Kidney glomerular epithelial cell (primary cell): ENCODE data around the gene S100A3.
"Not testable (repeated sequence)": the region's sequence is repeated elsewhere in the genome, so short reads cannot be mapped to it uniquely, and the experiment has no call there.

Experiments used
- DNase-seq: peaks from one replicate; lab custom pipeline; 2025; lab: John Stamatoyannopoulos, UW

Gene S100A3, protein sequence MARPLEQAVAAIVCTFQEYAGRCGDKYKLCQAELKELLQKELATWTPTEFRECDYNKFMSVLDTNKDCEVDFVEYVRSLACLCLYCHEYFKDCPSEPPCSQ

DNA sequence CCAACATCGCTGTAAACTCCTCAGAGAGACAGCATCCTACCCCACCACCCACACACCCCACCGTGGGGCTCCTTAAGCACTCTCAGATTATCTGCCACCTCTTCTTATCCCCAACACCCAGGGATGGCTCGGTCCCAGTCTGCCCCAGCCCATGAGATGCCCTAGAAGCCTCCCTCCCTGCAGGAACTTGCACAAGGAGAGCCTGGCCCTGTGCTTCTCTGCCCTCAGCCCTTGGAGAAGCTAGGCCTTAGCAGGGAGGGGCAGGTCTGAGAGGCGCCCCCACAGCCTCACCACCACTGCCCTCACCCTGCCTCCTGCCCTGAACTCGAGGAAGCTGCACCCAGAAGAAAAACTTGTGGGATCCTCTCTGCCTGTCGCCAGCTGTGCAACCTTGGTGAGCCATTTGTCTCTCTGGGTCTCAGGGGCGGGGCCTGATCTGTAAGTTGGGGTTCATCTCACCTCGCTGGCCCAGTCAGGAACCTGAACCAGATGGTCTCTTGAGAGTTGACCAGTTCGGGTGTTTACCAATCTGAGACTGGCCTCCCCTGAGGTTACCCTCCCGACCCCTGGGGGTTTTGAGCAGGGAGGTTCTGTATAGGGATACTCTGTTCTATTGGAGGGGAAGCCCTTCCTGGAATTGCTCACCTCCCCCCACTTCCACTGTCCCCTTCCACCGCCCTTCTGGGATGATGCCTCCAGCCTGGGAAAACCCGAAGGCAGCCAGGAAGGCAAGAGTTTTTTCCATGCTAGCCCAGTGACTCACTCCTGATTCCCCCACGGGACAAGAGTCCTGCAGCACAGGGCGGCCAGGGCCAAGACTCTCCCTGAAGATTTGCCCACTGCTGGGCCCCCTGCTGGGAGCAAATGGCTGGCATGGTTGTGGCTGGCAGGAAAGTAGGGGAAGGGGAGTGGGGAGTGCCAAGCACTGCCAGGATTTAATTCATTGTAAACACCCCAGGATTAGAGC, at the start of gene S100A3:
TSS of gene S100A3 (minus strand) at position 537 of the 967 bp plus-strand sequence. CDS start 773 bp downstream, outside the sequence.
- DNase-seq, result peak; percentile 90

DNA sequence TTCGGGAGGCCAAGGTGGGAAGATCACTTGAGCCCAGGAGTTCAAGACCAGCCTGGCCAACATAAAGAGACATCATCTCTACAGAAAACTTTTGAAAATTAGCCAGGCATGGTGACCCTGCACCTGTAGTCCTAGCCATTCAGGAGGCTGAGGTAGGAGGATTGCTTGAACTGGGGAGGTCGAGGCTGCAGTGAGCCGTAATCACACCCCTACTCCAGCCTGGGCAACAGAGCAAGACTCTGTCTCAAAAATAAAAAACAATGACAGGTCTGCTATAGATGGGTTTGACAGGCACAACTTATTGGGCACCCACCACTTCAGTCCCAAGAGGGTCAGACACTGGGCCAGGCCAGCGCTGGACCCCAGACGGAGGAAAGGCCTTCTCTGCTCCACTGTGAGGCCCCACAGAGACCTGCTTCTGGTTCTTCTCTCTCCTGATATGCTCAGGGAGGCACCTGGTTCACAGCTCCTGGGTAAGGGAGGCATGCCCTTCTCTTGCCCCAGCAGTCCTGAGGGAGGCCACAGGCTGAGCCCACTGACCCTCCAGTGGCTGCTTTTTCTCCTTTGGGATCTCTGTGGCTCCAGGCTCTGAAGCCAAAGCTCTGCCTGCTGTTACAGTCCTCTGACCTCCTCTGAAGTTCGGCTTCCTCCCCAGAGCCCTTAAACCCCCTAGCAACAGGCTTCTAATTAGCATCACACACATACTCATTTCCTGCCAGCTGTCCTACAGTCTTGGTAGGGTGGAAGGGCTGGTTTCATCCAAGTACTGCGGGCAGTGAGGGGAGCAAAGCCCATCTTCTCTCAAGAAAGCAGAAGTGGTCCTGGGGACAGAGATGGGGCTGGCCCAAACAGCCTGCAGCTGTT, 49.5 kb upstream of the S100A3 start:
- no peak for DNase-seq

DNA sequence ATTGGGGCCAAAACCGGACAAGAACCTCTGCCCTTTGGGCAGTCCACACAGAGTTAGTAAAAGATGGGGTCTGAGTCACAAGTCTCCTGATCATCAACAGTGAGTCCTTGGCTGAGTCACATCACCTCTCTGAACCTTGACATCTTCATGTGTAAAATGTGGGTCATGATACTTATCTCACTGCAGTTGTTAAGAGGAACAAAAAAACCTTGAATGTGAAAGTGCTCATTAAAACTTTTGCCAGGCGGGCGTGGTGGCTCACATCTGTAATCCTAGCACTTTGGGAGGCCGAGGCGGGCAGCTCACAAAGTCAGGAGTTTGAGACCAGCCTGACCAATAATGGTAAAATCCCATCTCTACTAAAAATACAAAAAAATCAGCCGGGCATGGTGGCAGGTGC, 48.1 kb upstream of the S100A3 start:
- peak; percentile 20 for DNase-seq

DNA sequence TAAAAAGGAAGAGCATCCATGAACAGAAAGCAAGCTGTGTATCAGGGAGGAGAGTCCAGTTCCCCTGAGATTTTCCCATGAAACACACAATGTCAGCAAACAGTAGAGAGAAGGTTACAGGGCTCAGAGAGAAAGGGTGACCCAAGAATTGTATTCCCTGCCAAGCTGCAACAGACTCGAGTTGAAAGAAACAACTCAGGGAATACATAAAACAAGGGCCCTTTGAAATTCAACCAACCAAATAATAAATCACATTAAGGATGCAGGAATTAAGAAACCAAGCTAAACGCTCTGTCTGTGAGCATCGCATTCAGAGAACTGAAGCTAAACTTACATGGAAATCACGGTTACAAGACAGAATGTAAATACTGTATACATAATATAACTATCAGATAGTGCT, 43.7 kb upstream of the S100A3 start:
- DNase-seq, result no peak

DNA sequence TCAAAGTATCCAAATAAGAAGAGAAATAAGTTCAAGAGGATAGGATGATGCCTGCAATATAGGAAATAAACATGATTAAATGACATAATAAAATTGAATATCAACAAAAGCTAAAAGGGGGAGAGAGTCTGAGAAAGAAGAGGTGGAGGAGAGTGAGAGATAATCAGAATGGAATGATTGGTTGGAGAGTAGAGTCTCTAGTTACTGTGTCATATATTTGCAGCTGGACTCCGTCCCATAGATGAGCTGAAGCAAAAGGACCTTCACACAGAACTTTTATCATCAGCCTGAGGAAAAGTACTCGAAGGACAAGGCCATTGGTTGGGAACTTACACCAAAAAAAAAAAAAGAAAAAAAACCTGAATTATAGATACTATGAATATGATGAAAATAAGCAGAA, 39.4 kb upstream of the S100A3 start:
- no peak for DNase-seq

DNA sequence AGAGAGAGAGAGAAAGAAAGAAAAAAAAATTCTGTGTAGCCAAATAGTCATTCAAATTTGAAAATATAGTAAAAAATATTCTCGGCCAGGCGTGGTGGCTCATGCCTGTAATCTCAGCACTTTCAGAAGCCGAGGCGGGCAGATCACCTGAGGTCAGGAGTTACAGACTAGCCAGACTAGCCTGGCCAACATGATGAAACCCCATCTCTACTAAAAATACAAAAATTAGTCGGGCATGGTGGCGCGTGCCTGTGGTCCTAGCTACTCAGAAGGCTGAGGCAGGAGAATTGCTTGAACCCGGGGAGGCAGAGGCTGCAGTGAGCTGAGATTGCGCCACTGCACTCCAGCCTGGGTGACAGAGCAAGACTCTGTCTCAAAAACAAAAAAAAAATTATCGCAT, 39.0 kb upstream of the S100A3 start:
- not testable (repeated sequence) for DNase-seq

DNA sequence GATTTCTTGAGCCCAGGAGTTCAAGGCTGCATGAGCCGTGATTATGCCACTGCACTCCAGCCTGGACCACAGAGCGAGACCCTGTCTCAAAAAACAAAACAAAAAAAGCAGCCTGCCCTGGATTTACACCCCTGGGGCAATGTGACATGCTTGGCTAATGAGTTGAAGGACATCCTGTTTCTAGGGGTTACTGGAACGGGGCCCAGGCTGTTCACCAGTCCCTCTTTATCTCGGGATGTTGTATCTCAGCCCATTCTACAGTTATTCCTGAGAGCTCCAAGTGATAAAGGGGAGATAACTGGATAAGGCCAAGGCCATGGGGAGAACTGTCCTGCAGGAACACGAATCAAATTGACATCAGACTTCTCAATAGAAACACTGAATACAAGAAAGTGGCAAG, 38.3 kb upstream of the S100A3 start:
- DNase-seq, result no peak

DNA sequence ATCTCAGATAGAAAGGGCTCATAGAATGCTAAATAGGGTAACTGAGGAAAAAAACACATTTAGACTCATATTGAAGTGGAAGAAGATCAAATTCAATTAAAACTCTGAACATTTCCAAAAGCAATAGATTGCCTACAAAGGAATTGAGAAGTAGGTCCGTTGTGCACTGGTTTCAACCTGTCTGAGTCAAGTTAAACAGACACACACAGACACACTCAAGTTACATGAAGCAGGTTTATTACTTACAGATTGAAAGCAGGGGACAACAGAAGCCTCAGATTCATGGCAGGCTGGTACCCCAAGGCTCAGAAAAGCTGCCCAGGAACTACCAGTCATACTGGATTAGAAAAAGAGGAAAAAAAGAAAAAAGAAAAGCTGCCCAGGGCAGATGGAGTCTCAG, 37.3 kb upstream of the S100A3 start:
- DNase-seq, result no peak

DNA sequence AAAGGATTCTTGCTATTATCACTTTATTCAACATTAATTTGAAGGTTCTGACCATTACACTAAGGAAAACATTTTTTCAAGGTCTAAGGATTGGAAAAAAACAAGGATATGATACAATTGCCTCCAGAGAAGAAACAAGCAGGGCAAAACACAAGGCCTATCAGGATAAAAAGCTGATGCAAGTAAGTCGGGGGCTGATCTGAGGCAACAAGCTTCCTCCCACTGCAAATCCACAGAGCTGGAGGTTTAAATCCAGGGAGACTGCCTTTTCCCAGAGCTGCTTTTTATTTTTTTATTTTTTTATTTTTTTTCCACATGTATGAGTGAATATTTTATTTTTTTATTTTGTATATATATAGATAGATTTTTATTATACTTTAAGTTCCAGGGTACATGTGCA, 35.9 kb upstream of the S100A3 start:
- DNase-seq, result no peak

DNA sequence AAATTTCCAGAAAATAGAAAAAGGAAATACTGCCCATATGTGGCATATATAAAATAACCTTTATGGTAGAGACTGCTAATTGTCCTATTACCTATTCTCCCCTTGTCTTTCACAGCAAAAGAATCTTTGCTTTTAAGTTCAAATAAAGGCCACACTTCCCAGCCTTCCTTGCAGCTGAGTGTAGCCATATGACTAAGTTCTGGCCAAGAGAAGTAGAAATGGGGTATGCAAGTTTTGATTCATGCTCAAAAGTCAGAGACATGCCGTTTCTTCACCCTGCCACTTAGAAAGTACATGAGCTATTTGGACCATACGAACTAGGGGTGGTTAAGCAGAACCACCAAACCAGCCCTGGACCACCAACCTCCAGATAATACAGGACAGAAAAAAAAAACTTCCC, 34.9 kb upstream of the S100A3 start:
- no peak for DNase-seq

DNA sequence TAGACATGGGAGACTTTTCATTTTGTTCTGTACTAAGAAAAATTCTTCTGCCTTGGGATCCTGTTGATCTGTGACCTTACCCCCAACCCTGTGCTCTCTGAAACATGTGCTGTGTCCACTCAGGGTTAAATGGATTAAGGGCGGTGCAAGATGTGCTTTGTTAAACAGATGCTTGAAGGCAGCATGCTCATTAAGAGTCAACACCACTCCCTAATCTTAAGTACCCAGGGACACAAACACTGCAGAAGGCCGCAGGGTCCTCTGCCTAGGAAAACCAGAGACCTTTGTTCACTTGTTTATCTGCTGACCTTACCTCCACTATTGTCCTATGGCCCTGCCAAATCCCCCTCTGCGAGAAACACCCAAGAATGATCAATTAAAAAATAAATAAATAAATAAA, 34.5 kb upstream of the S100A3 start:
- not testable (repeated sequence) for DNase-seq

DNA sequence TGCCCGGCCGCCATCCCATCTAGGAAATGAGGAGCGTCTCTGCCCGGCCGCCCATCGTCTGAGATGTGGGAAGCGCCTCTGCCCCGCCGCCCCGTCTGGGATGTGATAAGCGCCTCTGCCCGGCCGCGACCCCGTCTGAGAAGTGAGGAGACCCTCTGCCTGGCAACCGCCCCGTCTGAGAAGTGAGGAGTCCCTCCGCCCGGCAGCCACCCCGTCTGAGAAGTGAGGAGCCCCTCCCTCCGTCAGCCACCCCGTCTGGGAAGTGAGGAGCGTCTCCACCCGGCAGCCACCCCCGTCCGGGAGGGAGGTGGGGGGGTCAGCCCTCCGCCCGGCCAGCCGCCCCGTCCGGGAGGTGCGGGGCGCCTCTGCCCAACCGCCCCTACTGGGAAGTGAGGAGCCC, 33.8 kb upstream of the S100A3 start:
- not testable (repeated sequence) for DNase-seq

DNA sequence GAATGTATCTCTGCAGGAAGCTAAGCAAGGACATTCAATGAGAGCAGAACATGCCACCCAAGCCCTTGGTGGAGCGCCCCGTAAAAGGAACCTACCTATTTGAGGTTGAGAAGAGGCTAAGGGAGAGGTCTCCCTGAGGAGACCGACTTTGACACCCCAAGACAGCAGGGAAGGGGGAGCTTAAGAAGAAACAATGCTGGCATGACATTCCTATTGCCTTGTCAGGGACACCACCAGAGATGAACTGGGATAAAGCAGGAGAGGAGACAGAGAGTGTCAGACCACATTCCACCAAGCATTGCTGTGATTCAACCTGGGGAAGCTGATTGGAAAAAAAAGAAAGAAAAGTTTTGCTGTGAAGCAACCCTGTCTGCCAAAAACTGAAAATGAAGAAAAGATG, 29.9 kb upstream of the S100A3 start:
- DNase-seq, result no peak

DNA sequence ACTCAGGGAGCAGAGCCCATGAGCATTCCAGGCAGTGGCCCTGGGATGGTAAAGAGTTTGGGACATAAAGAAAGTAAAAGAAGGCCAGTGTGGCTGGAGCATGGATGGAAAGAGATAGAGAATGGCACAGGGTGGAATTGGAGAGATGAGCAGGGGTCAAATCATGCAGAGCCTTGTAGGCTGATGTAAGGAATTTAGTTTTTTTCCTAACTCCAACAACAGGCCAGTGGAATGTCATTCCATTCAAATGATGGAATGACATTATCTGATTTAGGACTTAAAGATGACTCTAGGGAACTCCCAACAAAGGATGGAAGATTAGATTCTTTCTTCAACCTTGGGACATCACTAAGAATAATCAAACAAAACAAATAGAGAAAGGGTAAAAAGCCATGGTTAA, 29.4 kb upstream of the S100A3 start:
- DNase-seq, result peak; percentile 51

DNA sequence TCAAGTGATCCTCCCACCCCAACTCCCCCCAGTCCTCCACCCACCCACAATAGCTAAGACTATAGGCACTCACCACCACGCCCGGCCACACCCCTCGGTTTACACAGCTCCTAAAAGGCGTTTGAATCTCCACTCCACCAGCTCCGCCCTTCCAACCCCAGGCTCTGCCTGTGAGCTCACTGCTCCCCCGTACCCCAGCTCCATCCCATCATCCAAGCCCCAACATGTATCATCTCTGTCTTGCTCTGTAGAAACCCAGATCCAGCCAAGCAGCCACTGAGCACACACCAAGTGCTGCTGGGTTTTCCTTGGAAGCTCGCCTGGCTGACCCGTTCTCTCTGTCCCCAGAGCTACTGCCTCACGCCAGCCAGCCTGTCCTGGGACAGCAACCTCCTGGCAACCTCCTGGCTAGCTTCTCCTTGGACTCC, 28.6 kb upstream of the S100A3 start:
- no peak for DNase-seq

DNA sequence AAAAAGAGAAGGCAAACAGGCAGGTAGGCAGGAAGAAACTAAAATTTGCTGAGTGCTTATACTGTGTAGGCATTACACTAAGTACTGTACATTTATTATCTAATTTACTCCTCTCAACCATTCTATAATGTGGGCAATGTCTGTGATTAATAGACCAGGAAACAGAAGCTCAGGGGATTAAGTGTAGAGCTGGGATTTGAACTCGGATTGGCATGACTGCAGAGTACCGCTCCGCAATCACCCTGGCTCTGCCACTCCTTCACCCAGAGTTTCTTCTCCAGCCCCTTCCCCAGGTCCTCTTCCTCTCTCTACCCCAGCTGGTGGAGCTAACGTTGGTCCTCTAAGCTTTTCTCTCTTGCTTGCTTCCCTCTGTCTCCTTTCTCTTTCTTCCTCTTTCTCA, 28.1 kb upstream of the S100A3 start:
- no peak for DNase-seq

DNA sequence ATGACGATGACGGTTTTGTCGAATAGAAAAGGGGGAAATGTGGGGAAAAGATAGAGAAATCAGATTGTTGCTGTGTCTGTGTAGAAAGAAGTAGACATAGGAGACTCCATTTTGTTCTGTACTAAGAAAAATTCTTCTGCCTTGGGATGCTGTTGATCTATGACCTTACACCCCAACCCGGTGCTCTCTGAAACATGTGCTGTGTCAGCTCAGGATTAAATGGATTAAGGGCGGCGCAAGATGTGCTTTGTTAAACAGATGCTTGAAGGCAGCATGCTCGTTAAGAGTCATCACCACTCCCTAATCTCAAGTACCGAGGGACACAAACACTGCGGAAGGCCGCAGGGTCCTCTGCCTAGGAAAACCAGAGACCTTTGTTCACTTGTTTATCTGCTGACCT, 26.4 kb upstream of the S100A3 start:
- not testable (repeated sequence) for DNase-seq

DNA sequence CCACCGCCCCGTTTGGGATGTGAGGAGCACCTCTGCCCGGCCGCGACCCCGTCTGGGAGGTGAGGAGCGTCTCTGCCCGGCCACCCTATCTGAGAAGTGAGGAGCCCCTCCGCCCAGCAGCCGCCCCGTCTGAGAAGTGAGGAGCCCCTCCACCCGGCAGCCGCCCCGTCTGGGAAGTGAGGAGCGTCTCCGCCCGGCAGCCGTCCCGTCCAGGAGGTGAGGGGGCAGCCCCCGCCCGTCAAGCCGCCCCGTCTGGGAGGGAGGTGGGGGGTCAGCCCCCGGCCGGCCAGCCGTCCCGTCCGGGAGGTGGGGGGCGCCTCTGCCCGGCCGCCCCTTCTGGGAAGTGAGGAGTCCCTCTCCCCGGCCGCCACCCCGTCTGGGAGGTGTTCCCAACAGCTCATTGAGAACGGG, 26.0 kb upstream of the S100A3 start:
- not testable (repeated sequence) for DNase-seq

DNA sequence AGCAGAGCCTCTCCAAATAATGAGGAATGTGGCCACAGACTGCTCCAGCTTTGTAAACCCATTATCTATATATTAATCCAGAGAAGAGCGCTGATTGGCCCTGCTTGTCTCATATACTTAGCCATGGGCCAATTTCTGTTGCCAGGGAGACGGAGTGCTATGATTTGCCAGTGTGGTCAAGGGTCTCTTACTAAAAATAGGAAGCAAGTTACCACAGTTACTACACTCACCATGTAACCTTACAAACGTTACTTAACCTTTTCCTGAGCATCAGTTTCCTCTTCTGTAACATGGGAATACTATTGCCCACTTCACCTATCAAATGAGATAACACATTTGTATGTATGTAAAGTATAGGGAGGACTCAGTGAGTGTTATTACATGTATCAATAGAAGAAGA, 24.3 kb upstream of the S100A3 start:
- DNase-seq, result no peak

DNA sequence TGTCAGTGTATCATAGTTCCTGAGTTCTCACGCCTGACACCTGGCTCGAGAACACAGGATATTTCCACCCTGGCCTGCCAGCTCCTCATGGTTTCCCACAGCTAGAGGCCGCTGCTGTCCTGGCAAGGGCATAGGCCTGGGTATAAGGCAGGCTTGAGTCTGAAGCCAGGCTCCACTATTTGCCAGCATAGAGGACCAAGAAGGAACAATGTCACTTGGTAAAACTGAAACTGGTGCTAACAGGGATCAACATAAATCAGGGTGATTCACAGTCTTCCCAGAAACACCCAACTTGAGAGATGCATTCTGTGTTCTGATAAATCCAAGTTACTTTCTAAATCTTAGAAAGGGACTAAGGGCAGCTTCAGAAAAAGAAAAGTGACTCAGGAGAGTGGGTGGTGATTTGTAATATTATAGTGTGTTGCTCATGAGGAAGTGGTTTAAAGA, 23.5 kb upstream of the S100A3 start:
- DNase-seq, result peak; percentile 90

DNA sequence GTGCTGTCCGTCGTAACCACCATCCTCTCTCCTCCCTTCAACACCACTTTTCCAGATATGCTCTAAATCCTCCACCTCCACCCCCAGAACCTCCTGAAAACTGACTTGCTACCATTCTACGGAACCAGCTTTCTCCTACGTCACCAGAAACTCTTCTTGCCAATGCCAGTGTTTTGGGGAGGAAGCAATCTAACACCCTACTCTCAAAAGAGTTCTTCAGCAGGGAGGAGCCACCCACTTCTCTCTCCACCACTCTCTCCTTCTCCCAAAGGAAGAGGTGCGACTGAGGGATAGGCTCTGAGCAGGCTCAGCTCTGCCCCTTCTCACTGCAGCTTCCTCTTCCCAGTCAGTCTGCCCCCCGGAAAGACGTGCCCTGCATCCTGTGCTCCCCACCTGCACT, 22.6 kb upstream of the S100A3 start:
- no peak for DNase-seq

DNA sequence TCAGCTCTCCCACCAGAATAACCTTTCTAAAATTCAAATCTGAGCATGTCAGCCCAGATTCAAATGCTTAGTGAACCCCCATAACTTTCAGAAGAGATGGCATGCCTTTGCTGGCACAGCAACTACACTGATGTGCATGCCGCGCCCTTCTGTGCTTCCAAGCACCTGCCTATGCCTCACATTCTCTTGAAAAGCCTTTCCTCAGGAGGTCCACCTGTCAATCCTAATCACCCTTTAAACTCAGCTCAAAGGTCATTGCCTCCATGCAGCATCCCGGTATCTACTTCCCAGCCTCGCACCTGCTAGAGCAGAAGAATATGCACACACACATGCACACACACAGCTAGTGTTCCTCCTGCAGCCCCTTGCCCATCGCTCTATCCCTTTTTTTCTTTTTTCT, 21.8 kb upstream of the S100A3 start:
- no peak for DNase-seq

DNA sequence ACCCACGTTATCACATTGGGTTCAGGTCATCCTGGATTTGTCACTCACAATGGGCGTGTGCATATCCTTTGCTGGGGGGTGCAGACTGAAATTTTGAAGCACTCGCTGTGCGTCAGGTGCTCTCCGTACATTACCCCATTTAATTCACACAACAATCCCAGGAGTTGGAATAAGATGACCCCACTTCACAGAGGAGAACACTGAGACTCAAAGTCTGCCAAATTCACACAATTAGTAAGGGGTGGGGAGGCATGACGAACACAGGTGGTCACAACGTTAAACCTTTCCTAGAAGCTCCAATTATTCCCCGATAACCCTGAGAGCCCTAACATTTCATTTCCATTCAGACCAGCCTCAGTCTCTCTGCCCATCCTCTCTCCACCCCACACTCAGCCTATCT, 20.4 kb upstream of the S100A3 start:
- DNase-seq, result no peak
